ENCODE results near the gene KCNQ2.

The KCNQ2 gene

GRCh38 chr20:63403403-63404105 lies 68.9 kb downstream of the KCNQ2 start:
- no peak for DNase-seq (ENCODE audit: low read depth in 3 of 3)

GRCh38 chr20:63402860-63403220 lies 69.6 kb downstream of the KCNQ2 start:
- DNase-seq (ENCODE audit: low read depth in 3 of 3), result no peak

DNA sequence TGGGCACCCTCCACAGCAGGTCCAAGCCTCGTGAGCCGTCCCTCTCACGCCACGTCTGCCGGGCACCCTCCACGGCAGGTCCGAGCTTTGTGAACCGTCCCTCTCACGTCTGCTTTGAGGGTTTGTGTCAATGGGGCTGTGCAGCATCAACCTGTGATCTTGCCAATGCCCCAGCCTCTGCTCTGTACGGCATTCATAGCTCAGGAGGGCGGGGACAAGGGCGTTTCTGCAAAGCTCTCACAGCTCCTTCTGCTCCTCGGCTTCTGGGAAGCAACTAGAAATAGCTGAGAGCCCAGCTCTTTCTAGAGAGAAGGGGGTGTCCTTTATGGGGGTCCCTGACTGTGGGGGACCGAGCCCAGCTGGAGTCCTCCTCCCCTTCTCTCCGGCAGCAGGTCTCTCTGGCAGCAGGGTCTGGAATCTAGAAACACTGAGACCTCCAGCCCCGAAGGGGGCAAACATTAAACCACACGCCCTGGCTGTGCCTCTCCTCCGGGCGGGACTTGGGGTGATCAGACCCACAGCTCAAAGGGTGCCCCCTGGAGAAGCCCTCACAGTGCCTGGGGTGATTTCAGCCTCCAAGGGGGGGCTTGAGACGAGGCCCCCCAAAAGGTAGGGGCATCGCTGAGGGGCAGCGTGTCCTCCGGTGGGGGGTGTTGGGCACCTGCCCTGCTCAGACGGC lies 70.1 kb downstream of the KCNQ2 start:
- DNase-seq (ENCODE audit: low read depth in 3 of 3), result no peak

DNA sequence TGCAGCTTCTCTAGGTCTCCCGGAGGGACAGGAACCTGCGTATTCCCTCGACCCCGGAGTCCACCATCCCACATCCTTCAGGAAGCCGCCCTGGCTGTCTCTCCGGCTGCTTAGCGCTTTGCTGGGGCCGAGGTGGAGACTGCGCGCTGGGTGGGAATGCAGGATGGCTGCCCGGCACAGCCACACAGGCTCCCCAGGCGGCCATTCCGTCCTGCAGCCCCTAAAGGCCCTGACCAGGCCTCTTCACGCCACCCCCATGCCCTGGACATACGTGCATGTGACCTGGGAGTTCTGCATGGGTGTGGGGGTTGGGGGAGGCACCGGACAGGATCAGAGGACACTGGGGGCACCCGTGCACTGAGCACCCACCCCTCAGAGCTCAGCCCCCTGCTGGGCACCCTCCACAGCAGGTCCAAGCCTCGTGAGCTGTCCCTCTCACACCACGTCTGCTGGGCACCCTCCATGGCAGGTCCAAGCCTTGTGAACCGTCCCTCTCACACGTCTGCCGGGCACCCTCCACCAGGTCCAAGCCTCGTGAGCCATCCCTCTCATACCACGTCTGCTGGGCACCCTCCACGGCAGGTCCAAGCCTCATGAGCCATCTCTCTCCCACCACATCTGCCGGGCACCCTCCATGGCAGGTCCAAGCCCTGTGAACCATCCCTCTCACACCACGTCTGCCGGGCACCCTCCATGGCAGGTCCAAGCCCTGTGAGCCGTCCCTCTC lies 70.9 kb downstream of the KCNQ2 start:
- DNase-seq (ENCODE audit: low read depth in 3 of 3), result no peak

GRCh38 chr20:63400486-63401210 lies 71.8 kb downstream of the KCNQ2 start:
- DNase-seq (ENCODE audit: low read depth in 3 of 3), result no peak

GRCh38 chr20:63399596-63400375 lies 72.7 kb downstream of the KCNQ2 start:
- no peak for DNase-seq (ENCODE audit: low read depth in 3 of 3)

- no peak for DNase-seq (ENCODE audit: low read depth in 3 of 3)
These were observed 73.5 kb downstream of the KCNQ2 start for GRCh38 chr20:63398744-63399514.

DNA sequence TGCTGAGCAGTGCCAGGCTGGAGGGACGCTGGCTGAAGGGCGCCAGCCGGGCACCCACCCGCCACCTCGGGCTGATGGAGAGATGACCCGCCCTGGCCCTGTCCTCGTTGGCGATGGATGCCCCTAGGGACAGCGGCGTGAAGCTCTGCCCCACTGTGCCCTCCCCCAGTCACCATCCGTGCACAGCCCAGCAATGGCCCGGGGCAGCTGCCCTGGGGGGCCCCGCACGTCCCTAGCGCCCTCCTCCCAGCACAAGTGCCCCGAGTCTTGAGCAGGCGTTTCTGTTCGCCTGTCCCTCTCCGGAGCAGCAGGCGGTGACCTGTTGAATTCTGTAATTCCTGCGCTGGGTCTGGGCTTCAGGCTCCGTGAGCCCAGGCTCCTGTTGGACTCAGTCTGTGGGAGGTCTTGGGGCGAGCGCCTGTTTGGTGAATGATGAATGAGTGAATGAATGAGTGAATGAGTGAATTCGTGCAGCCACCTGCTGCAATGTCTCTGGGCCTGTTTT lies 74.5 kb downstream of the KCNQ2 start:
- no peak for DNase-seq (ENCODE audit: low read depth in 3 of 3)

GRCh38 chr20:63397155-63397843 lies 75.2 kb downstream of the KCNQ2 start:
- no peak for DNase-seq (ENCODE audit: low read depth in 3 of 3)

DNA sequence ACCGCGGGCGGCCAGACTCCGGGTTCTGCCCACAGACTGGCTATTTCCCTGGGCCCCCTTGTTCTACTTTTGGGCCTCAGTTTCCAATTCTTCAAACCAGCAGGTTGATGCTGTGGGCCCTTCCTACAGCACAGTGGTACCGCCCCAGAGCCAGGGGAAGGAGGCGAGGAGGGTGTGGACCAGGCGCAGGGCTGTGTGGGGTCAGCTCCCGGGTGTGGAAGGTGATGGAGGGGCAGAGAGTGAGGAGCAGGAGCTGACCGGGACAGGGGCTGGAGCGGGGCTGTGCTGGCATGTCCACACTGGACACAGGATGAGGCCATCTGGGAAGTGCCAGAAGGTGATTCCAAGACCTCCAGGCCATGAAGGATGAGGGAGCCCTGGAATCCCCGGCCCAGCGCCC lies 76.2 kb downstream of the KCNQ2 start:
- DNase-seq (ENCODE audit: low read depth in 3 of 3), result no peak

GRCh38 chr20:63395723-63396122 lies 76.7 kb downstream of the KCNQ2 start:
- no peak for DNase-seq (ENCODE audit: low read depth in 3 of 3)

DNA sequence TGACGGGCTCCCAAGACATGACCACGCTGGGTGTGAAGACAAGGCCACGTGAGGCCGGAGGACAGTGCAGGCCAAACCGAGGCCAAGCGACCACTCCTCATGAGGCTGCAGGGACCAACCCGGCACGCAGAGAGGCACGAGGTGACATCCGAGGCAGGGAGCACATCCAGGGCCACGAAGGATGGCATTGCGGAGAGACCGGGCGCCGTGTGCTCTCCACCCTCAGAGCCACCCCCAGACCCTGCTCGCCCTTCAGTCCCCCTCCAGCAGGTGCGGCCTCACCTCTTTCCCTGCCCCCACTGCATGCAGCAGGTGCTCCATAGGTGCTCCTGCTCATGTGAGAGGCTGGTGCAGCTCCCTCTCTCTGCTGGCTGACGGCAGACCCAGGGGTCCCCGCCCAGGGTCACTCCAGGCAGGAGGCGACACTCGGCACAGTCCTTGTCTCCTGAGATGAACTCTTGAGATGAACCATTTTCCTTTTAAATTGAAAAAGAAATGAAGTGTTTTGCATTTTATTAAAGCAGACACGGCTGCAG lies 77.5 kb downstream of the KCNQ2 start:
- no peak for DNase-seq (ENCODE audit: low read depth in 3 of 3)

GRCh38 chr20:63394069-63394919 lies 78.2 kb downstream of the KCNQ2 start:
- DNase-seq (ENCODE audit: low read depth in 3 of 3), result no peak

DNA sequence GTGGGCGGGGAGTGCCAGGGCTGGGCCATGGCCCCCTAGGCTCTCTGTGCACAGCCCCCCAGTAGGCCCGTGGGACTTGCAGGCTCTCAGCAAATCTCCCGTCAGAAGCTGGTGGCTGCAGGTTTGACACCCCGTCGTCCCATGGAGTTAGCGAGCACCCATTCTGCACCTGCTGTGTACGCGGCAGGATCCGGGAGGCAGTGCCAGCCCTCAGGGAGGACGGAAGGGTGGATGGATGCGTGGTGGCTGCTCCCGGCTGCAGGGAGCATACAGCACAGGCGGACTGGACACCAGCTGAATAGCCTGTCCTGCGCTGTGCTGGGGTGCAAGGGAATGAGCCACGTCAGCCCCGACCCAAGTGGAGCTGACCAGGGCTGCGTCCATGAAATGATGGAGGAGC lies 78.9 kb downstream of the KCNQ2 start:
- no peak for DNase-seq (ENCODE audit: low read depth in 3 of 3)

DNA sequence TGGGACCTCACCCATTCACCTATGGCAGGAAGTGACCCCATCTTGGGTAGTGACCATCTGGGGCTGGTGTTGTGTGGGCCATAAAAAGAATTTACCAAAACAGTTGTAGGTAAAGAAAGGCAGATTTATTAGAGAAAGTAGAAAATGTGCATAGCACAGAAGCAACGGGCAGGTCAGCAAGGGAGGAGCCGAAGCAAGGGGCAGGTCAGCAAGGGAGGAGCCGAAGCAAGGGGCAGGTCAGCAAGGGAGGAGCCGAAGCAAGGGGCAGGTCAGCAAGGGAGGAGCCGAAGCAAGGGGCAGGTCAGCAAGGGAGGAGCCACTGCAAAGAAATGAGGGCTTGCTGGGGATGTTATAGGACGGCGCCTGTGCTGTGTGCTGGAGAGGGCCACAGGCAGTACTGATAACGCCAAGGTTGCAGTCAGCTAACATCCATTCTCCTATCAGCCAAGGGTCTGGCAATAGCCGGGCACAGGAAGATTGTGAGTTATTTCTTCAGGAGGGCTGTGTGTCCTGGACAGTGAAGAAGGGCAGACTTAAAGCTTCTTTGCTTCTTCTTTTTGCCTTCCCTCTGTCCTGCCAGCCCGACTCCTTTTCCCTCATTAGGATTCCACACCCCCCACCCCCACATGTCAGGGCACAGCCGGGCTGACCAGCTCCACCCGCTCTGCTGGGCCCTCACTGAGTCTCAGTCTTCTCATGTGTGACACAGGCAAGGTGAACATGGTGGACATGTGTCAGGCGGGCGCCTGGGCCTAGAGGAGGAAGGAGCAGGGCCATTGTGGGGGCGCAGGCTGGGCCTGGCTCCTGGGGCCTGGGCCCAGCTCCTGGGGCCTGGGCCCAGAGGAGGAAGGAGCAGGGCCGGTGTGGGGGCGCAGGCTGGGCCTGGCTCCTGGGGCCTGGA lies 79.7 kb downstream of the KCNQ2 start:
- DNase-seq (ENCODE audit: low read depth in 3 of 3), result no peak

DNA sequence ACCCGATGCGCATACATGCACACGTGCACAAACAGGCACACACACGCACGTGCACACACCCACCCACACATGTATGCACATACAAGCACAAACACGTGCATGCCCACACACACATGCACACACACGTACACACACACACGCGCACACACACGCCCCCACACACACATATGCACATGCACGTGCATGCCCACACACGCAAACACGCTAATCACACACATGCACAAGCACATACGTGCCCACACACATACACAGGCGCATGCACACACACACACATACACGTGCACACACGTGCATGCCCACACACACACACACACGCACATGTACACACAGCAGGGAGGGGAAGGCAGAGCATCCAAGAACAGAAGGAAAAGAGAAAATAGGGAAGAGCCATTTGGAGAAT lies 84.5 kb downstream of the KCNQ2 start:
- DNase-seq (ENCODE audit: low read depth in 3 of 3), result no peak

GRCh38 chr20:63387393-63387792 lies 85.1 kb downstream of the KCNQ2 start:
- no peak for DNase-seq (ENCODE audit: low read depth in 3 of 3)

GRCh38 chr20:63386491-63386890 lies 86.0 kb downstream of the KCNQ2 start:
- DNase-seq (ENCODE audit: low read depth in 3 of 3), result no peak
